ENCODE measurements around the gene FPR3.

- TF ChIP-seq POLR2AphosphoS5 (IDR thresholded peaks at IDR 0.05; ENCODE audit: borderline replicate concordance, low read depth, low read length), result no peak
- TF ChIP-seq EZH2 (IDR thresholded peaks at IDR 0.05), result no peak
- no peak for TF ChIP-seq FOXP2 (optimal IDR thresholded peaks at IDR 0.05; ENCODE audit: control extremely low read depth, extremely low read length, insufficient read depth)
These were observed 16.4 kb downstream of the FPR3 start for GRCh38 chr19:51811344-51811743.

All from SK-N-MC (cell line).